Hippocampal formation (tissue), 2 donors: ENCODE measurements around the gene CHRNA1.

Experiments
- DNase-seq, 2 donors: peaks; one replicate each; lab custom pipeline; 2025; lab: John Stamatoyannopoulos, UW

The CHRNA1 gene

DNA sequence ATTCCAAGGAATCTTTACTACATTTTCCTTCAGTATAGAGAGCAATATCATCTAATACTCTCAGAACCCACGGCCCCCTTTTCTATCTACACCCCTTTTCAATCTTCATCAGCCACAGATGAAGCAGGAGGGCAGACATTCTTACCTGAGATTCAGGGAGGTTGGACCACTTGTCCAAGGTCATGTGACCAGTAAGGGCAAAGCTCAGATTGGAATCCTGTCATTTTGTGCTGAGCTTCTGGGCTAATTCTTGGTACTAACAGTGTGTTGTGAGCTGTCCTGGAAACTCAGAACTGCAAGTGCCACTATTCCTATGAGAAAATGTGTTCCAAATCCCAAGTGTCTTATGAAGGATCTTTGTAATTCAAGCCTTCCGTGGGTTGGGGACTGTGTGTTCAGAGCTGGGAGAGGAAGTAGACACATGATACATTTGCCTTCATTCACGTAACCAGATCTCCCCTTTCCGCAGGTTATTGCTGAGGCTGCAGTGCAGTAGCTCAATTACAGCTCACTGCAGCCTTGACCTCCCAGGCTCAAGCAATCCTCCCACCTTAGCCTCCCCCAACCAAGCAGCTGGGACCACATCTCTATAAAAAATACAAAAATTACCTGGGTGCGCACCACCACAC, 3.3 kb downstream of the CHRNA1 start:
- DNase-seq: no peak

DNA sequence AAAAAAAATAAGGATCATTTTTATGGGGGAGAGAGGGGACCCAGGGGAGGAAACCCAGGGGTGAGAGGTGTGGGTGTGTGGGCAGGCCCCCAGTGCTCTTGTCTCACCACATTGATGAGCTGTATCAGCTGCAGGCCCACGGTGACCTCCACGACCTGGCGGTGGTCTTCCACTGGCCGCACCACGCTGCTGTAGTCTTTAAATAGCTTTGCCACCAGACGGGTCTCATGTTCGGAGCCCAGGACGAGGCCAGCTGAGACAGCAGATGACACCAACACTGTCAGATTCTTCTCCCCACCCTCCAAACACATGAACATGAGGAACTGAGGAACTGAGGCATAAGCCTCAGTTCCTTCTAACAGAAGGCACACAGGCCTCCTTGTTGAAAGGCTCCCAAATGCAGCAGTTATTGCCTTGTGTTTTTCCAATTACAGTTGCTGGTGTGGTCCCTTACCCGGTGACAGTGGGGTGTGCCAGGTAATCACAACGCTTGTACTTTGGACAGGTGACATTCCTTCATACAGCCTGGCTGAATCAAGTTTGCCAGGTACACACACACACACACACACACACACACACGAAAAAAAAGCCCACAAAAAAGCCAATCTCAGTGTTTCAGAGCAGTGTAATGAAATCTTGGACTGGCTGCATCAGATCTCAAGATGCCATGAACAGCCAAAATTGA, 4.7 kb downstream of the CHRNA1 start:
- no peak for DNase-seq

DNA sequence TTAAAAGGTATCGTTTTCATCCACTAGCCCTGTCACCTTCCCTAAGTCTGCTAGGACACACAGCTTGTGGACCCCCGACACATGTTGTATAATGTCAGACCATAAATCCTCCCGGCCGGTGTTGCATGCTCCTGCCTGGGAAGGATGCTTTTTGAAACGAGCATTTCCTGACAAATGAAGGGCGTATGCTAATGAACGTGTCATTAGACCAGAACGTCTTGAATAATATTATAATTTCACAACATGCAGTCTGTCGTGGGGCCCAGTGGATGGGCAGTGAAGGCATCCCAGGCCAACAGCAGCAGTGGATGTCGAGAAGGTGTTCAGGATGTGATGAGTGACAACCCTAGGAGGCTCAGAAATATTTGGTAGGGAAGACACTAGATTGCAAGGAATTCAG, 7.5 kb downstream of the CHRNA1 start:
- DNase-seq: no peak

DNA sequence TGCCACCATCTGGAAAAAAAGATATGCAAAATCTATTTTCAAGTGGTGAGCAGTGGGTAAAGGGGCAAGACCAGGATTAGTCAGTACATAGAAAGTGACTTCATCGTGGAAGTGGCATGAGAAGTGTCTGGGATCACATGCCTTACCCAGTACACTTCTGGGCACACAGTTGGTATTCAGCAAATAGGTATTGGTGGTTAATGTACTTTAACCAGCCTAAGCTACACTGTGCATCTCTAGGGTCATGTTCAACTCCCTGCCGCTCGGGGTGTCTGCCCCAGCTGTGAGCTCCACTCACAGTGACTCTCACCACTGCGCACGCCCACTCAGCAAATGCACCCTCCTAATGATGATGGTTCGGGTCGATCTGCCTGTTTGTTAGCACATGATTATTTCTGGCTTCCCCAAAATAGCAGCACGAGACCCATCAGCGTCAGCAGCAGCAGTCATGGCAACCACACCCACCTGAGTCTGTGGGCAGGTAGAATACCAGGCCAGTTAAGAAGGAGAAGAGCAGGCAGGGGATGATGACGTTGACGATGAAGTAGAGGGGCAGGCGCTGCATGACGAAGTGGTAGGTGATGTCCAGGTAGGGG, 11.1 kb downstream of the CHRNA1 start:
- DNase-seq: no peak

DNA sequence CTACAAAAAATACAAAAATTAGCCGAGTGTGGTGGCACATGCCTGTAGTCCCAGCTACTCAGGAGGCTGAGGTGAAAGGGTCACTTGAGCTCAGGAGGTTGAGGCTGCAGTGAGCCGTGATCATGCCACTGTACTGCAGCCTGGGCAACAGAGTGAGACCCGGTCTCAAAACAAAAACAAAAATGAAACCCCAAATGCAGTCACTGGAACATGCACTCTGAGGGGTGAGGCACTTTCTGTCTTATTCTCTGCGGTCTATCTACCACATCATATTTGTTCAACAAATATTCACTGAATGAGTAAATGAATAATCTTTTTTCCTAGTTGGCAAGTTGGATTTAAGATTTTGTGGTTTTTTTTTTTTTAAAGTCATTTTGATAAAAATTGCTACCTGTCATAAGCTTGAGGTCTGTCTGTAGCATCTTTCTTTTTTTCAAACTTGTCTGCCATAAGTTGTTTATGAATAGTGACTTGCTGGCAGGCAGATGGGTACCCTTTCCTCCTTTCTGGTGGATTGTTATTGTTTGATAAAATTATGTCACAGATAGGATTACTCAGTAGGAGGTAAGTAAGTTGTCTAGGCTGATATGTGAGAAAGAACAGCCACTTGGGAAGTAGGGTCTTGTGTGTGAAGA, 11.8 kb downstream of the CHRNA1 start:
- no peak for DNase-seq

DNA sequence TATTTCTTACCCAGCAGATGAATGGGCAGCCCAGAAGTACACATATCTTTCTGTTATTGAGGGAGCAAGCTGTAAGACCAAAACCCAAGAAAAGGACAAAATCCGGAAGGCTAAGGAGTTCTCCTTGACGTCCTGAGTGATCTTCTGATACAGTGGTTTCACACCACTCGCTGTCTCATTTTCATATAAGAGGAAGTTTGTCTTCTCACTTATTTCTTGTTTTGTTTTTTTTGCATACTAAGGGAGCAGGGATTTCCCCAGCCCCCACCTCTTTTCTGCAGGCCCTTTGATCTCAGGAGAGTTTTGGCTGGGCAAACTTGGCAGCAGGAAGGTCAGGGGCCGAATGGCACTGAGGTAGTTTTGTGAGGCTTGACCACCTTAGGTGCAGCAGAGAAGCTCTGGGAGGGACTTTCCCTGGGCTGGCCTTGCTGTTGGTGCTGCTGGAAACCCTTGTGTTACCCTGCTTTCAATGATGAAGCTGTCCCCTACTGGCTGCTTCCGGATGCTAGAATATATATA, 13.3 kb downstream of the CHRNA1 start:
- no peak for DNase-seq

DNA sequence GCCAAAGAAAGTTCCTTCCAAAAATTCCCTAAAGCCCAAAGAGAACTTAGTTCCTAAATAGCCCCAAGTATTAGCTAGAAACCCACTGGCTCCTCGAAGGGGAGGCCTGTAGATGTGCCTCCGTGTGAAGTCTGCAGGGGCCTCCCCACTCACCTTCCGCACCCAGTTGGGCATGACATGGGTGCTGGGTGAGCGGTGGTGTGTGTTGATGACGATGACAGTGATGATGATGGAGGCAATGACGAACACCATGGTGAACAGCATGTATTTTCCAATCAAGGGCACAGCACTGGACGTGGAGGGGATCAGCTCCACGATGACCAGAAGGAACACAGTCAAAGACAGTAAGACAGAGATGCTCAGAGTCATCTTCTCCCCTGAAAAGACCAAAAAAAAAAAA, 14.5 kb downstream of the CHRNA1 start:
- no peak for DNase-seq

DNA sequence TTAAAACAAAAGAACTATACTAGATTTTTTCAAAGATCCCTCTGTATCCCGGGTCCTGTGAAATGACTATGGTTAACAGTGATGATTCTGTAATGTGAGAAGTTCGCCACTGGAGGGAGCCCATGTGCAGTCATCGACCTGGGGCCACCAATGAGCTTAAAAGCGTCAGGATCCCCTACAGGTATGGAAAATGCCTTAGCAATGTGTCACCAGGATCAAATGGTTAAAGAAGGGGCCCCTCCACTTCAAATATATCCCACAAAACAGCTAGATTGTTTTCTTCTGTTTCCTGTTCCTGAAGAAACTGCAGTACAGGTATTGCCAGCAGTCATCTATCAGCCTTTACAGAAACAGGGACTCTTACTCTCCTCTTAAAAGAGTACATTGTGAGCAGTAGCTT, 15.3 kb downstream of the CHRNA1 start:
- peak; percentile 23 to 57 for DNase-seq

DNA sequence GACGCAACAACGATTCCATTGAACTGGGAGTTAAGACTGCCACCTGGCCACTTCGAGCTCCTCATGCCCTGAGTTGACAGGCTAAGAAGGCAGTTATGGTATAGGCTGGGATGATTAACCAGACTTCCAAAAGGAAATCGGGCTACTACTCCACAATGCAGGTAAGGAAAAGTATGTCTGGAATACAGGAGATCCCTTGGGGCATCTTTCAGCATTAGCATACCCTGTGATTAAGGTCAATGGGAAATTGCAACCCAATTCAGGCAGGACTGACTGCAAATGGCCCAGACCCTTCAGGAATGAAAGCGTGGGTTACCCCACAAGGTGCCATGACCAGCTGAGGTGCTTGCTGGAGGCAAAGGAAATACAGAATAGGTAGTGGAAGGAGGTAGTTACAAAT, 19.1 kb downstream of the CHRNA1 start:
- no peak for DNase-seq

DNA sequence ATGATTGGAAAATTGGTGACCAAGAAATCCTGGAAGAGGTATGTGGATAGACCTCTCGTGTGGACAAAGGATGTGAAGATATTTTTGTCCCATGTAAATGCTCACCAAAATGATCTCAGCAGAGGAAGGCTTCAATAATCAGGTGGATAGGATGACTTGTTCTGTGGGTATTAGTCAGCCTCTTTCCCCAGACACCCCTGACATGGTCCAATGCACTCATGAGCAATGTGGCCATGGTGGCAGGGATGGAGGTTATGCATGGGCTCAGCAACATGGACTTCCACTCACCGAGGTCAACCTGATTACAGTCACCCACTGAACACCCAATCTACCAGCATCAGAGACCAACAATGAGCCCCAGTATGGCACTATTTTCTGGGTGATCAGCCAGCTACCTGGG, 20.2 kb downstream of the CHRNA1 start:
- no peak for DNase-seq

DNA sequence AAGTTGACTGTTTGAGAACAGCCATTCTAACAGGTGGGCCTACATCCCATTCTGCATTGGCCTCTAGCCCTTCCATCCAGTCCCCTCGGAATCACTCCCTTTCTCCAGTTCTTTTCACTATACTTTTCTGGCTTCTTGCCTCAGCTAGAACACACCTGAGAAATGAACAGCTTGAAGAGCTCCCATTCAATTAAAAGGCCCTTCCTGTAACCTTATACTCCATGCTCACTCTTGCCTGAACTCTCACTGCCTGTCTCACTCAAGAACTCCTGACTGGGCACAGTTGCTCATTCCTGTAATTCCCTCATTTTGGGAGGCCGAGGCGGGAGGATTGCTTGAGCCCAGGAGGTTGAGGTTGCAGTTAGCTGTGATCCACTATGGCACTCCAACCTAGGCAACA, 23.6 kb downstream of the CHRNA1 start:
- DNase-seq: no peak

DNA sequence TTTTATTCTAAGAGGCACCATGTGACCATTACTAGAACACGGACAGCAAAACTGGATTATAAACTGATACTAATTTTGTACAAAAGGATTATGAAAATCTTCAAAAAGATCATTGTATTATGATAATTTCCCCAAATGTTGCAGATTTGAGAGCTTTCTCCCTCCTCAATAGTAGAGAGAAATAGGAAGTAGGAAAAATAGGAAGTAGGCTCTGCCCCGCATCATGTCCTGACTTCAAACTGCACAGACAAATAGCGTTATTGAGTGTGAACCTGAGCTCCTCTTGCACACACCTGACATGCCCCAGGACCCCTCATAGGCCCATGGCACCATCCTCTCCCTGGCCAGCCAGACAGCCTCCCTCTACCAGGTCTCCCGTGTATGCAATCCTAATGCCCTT, 25.4 kb downstream of the CHRNA1 start:
- DNase-seq: no peak

DNA sequence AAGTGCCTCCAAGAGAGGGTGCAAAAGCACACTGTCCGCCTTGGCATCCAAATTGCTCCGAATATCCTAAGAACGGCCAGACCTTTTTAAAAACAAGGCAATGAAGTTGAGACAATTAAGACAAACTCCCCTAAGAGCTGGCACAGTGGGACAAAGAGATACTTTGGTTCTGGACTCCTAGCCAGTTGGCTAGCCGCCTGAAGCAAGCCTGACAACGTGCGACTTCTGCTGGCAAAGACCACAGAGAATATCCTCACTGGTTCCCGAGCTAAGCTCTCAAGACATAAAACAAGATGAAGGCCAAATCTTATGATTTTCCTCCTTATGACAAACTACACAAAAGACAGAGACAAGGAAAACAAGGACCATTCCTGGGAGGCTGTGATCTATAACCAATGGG, 32.7 kb downstream of the CHRNA1 start:
- DNase-seq: no peak

DNA sequence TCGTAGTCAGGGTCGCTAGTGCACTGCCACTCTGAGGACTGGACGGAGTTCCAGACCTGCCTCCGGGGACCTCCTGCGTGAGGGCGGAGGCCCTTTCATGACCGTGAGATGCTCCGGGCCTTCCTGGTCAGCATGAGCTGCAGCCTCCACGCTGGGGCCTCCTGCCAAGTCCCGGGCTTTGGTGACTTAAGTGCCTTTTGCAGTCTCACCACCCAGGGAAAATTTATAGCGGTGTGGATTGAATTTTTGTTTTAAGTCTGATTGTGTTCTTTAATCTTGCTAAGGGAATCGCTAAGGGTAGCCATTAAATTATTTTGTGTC, 33.6 kb downstream of the CHRNA1 start:
- DNase-seq: no peak

DNA sequence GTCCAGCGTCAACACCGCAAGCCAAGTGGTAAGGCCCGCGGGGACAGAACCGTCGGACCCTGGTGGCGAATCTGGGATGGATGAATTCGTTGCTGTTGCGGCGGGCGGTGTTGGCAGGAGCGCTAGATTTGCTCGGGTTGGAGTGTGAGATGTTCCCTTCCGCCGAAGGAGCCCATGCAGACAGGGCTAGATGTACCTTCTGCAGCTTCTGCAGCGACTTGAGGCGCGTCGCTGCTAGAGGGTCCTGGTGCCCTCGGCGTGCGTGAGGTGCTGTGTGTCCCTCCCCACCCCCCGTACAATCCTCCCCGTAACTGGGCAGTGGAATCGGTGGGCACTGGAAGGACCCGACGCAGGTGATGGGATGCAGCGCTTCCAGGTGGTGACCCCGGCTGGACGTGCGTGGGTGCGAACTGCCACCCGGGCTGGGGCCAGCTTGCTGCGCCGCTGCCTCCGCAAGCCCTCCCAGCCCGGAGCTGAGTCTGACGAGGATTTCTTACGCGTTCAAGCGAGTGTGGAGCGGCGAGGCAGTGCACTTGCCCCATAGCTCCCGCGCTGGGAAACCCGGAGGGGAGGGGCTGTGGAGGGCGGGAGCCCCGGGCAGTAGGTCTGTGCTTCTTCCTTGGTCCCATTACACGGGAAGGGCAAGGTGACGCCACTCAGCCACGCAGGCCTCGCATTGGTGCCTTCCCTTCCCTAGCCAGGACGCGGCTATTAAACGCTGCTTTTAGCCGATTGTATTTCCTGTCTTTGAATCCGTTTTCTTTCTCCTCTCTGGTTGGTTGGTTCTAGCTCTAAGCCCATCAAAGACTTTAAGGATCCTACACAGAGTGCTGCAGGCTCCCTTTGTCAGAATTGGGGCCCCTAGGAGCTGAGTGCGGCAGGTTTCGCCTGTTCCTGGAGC, 34.2 kb downstream of the CHRNA1 start:
- no peak for DNase-seq

DNA sequence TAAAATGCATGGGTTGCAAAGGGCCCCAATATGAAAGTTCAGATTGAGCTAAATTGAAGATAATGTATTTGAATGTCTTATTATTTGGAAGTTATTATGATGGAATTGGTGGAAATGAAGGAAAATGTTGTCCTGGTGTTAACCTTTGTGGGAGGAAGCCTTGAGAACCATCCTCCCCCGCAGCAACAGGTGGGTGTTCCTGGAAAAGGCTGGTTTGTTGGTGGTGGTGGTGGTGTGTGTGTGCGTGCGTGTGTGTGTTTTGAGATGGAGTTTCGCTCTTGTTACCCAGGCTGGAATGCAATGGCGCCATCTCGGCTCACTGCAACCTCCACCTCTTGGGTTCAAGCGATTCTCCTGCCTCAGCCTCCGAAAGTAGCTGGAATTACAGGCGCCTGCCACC, 36.2 kb downstream of the CHRNA1 start:
- DNase-seq: no peak

DNA sequence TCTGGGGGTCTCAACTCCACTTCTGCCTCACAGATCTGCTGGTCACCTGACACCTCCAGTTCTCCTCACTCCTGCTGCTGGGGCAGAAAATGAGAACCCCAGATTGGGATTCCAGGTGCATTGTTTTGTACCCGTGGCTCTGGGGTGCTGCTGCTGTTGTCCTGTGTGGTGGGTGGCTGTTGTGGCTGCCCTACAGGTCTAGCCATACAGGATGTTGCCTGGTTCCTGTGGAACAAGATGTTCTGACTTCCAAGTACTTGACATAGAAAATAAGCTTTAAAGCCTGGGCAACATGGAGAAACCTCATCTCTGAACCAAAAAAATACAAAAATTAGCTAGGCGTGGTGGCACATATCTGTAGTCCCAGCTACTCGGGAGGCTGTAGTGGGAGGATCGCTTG, 38.1 kb downstream of the CHRNA1 start:
- DNase-seq: no peak

DNA sequence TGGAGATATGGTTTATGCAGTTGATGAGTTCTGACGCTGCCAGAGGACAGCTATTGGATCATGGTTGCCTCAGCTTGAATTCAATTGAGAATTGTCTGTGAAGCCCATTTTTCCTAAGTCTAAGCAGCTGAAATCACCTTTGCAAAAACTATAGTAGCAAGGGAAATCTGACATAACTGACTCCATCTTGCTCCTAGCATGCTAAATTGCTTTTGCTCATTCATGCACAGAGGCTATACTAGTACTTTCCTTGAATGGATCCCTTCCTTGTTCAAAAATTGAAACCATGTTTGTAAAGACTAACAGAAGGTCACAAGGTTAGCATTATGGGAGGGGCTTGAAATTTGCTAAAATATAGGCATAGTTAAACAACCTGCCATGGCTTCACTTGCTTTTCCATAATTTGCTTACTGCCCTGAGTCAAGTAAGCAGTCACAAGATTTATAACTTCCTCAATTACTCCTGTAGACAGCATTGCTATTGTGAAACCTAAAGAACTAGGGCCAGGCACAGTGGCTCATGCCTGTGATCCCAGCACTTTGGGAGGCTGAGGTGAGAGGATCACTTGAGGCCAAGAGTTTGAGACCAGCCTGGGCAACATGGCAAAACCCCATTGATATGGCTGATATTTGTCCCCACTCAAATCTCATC, 41.2 kb downstream of the CHRNA1 start:
- DNase-seq: no peak

DNA sequence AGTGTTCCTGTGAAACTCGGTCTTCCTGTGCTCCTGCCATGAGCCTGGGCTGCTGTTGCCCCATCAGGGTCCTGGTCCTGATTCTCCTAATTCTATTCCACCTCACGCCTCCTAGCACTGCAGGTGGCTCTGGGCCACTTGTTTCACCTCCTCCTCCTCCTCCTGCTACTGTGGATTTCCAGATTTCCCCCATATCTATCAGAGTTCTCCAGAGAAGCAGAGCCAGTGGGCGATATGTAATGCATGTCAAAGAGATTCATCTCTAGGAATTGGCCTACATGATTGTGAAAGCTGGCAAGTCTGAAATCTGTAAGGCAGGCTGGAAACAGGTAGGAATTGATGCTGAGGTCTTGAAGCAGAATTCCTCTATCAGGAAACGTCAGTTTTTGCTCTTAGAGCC, 45.3 kb downstream of the CHRNA1 start:
- DNase-seq: no peak

DNA sequence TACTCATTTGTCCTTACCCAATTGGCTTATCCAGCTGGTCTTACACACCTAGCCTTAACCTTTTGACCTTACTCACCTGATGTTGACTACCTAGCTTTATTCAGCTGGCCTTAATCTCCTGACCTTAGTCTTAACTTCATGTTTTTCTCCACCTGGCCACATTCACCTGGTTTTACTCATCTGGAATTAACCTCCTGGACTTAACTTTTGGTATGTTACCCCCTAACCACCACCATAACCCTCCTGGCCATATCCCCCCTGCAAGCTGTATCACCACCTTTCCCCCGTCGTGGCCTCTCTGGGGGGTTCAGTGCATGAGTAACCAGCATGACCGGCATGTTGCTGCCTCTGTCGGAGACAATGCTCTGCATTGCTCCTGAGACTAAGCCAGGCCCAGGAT, 45.7 kb downstream of the CHRNA1 start:
- DNase-seq: no peak

DNA sequence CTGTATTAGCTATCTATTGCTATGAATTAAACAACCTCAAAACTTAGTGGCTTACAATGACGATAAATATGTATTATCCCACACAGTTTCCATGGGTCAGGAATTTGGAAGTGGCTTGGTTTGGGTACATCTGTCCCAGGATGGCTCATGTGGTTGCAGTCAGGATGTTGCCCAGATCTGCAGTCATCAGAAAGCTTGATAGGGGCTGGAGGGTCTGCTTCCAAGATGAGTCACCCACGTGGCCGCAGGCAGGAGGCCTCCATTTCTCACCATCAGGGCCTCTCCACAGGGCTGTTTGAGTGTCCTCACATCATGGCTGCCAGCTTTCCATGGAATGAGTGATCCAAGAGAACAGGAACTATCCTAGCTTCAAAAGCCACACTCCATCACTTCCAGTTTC, 46.4 kb downstream of the CHRNA1 start:
- DNase-seq: no peak

DNA sequence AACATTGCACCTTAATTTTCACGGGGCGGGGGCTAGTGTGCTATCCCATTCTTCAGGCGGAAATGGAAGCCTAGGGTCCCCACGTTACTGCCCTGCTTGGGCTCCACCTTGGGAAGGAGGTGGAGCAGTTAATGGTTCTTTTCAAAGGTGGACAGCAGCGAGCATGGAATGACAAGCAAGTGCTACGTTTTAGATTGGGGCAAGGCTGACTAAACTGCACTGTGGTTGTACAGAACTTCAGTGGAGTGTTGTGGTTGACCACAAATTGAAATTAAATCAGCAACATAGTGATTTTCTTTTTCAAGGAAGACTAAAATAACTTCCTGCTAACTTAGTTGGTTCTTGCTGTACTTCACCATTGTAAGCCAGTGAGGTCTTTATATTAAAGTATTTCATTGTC, 47.0 kb downstream of the CHRNA1 start:
- no peak for DNase-seq
